KMS-11 (cell line): Measurements from ENCODE around the gene AUTS2.

Experiments used
- H2AFZ ChIP-seq: fragments of 200-600 bp; sonication (generic); 2 replicates; pipeline ENCODE4 v1.6.1; 2016; ENCODE audit warnings: antibody characterized with exemption, mixed run types, low read depth
- H3K27ac ChIP-seq: fragments of 200-600 bp; sonication (generic); 2 replicates; pipeline ENCODE4 v1.6.1; 2016; ENCODE audit warnings: mild to moderate bottlenecking, mixed run types
- H3K27me3 ChIP-seq: fragments of 200-600 bp; sonication (generic); 2 replicates; pipeline ENCODE4 v1.6.1; 2017; ENCODE audit warnings: mild to moderate bottlenecking, low read depth, mixed run types, moderate library complexity; ENCODE audit not compliant: insufficient read depth
- H3K36me3 ChIP-seq: fragments of 200-600 bp; sonication (generic); 2 replicates; pipeline ENCODE4 v1.6.1; 2017; ENCODE audit warnings: mild to moderate bottlenecking, mixed run types; ENCODE audit not compliant: insufficient read depth
- H3K4me1 ChIP-seq: fragments of 200-600 bp; sonication (generic); 2 replicates; pipeline ENCODE4 v1.6.1; 2016; ENCODE audit warnings: mild to moderate bottlenecking, low read depth, mixed run types; ENCODE audit not compliant: poor library complexity, severe bottlenecking
- H3K4me2 ChIP-seq: fragments of 200-600 bp; sonication (generic); 2 replicates; pipeline ENCODE4 v1.7.0; 2016; ENCODE audit warnings: mild to moderate bottlenecking, mixed run types
- H3K4me3 ChIP-seq: fragments of 200-600 bp; sonication (generic); IDR thresholded peaks from 2 replicates; pipeline ENCODE4 v1.6.1; 2017; ENCODE audit warnings: low read depth, low read length, mixed read lengths; ENCODE audit not compliant: insufficient read depth
- H3K79me2 ChIP-seq: fragments of 200-600 bp; sonication (generic); 2 replicates; pipeline ENCODE4 v1.6.1; 2016; ENCODE audit warnings: low read depth, mixed run types; ENCODE audit not compliant: insufficient read depth
- H3K9ac ChIP-seq: fragments of 200-600 bp; sonication (generic); 2 replicates; pipeline ENCODE4 v1.6.1; 2016; ENCODE audit warnings: mild to moderate bottlenecking, mixed run types
- H4K20me1 ChIP-seq: fragments of 200-600 bp; sonication (generic); 2 replicates; pipeline ENCODE4 v1.6.1; 2016; ENCODE audit warnings: mild to moderate bottlenecking, mixed run types; ENCODE audit not compliant: insufficient read depth
- TF ChIP-seq, protein P1 (sequence below): fragments of 200-600 bp; sonication (generic); conservative IDR thresholded peaks from 2 replicates; pipeline ENCODE4 v1.6.1; 2017; ENCODE audit warnings: low read depth, mild to moderate bottlenecking, antibody characterized with exemption, low read length, moderate library complexity, mixed read lengths

Gene AUTS2

DNA sequence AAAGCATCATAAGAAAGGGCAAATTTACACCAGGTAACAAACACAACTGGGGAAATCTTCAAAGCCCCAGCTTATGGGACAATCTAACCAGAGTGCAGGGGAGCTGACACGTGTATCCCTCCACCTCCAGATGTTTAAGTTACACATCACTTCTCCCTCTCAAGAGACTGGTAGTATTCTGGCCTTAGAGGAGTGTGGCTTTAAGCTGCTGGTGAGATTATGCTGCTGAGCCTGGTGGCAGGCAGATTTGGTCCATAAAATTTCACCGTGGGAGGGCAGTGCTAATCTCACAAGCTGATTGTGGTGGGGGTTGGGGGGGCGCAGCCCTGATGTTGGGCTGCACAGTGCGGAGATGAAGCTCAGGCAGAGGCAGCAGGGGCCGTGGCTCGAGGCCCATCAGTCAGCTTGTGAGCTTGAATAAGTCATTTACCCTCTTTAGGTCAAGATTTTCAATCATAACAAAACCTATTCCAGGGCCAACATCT, 1102.7 kb downstream of the AUTS2 start:
- H3K4me2 ChIP-seq, result peak overlapping the region; percentile 95
- H3K4me1 ChIP-seq, result peaks cover 79% of the 10 kb centered on the region
- no peak overlapping the region for H2AFZ ChIP-seq
- H4K20me1 ChIP-seq, result peaks cover 68% of the 10 kb centered on the region
- TF ChIP-seq, protein P1, sequence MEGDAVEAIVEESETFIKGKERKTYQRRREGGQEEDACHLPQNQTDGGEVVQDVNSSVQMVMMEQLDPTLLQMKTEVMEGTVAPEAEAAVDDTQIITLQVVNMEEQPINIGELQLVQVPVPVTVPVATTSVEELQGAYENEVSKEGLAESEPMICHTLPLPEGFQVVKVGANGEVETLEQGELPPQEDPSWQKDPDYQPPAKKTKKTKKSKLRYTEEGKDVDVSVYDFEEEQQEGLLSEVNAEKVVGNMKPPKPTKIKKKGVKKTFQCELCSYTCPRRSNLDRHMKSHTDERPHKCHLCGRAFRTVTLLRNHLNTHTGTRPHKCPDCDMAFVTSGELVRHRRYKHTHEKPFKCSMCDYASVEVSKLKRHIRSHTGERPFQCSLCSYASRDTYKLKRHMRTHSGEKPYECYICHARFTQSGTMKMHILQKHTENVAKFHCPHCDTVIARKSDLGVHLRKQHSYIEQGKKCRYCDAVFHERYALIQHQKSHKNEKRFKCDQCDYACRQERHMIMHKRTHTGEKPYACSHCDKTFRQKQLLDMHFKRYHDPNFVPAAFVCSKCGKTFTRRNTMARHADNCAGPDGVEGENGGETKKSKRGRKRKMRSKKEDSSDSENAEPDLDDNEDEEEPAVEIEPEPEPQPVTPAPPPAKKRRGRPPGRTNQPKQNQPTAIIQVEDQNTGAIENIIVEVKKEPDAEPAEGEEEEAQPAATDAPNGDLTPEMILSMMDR, result no peak
- H3K27ac ChIP-seq, result peak overlapping the region; percentile 67
- no peak overlapping the region for H3K4me3 ChIP-seq
- H3K27me3 ChIP-seq, result no peaks in the 10 kb centered on the region
- H3K36me3 ChIP-seq, result peaks cover 10% of the 10 kb centered on the region; the same call in 1 of the 2 replicates
- H3K79me2 ChIP-seq, result peaks cover 100% of the 10 kb centered on the region
- H3K9ac ChIP-seq, result peak overlapping the region; percentile 38; the same call in 1 of the 2 replicates

DNA sequence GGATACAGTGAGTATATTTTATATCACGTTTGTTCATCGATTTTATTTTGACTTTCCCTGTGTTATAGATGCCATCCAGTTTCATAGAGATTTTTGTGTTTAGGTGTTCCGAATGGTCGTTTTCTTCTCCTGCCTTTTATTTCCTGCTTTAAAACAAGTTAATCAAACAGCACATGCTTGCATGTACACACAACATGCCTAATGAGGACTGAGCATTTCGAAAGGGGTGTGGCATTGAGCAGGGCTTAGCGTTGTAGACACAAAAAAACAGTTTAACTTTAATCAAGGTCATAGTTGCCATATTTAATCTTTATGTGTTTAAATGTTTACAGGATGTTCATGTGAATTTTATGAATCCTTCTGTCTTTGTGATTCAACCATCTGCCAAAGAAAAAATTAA, 1103.2 kb downstream of the AUTS2 start:
- Histone ChIP-seq H3K4me3 (no peak overlapping the region), H3K27ac (peak overlapping the region; percentile 67), H2AFZ (no peak overlapping the region), H3K79me2 (peaks cover 100% of the 10 kb centered on the region), H3K4me2 (peak overlapping the region; percentile 95), H4K20me1 (peaks cover 73% of the 10 kb centered on the region), H3K27me3 (no peaks in the 10 kb centered on the region), H3K4me1 (peaks cover 84% of the 10 kb centered on the region), H3K9ac (no peak overlapping the region; the same call in 1 of the 2 replicates), H3K36me3 (peaks cover 10% of the 10 kb centered on the region; the same call in 1 of the 2 replicates)
- TF ChIP-seq, protein P1, result no peak

DNA sequence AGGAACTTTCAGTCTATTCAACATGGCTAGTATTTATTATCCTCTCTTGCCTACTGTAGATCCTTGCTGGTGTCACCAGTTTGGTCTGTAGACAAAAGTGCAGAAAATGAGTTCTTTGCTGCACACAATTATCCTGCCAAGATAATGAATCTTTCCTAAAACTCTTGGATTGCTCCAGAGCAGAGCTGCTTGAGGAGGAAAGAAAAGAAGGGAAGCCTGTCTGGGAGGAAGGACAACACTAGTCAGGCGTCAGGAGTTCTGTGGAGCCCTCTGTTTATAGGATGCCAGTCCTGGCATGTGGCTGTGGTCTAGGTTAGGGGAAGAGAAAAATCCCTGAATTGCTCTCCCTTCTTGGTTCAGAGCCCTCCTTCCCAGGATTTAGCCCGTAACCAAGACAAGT, 1103.7 kb downstream of the AUTS2 start:
- no peak overlapping the region for H2AFZ ChIP-seq
- H3K4me3 ChIP-seq, result no peak overlapping the region
- peaks cover 78% of the 10 kb centered on the region for H4K20me1 ChIP-seq
- H3K79me2 ChIP-seq, result peaks cover 100% of the 10 kb centered on the region
- H3K4me1 ChIP-seq, result peaks cover 90% of the 10 kb centered on the region
- no peak overlapping the region for H3K27ac ChIP-seq
- H3K36me3 ChIP-seq, result peaks cover 10% of the 10 kb centered on the region; the same call in 1 of the 2 replicates
- H3K4me2 ChIP-seq, result peak overlapping the region; percentile 95; the same call in 1 of the 2 replicates
- TF ChIP-seq, protein P1, result no peak
- H3K27me3 ChIP-seq, result no peaks in the 10 kb centered on the region
- H3K9ac ChIP-seq, result no peak overlapping the region

DNA sequence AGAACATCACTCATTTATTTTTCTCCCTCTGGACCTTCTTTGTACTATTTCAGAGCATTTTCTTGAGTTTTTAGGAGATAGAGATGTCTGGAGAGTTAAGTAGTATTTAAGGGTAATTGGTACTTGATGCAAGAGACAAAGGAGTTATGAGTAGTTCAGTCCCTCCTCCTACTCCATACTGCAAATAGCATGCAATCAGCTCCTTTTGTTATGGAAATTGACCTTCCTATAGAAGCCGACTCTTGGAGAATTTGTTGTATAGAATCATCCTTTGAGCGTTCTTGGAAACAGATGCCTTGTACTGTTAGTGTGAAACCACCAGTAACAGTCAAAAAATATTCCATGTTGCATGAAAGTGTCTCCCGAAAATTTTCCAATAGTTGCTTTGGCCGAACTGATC, 1105.5 kb downstream of the AUTS2 start:
- H3K4me2 ChIP-seq, result no peak overlapping the region
- H4K20me1 ChIP-seq, result peaks cover 91% of the 10 kb centered on the region
- no peak overlapping the region for H3K4me3 ChIP-seq
- H3K9ac ChIP-seq, result no peak overlapping the region
- TF ChIP-seq, protein P1, result no peak
- peaks cover 6% of the 10 kb centered on the region; the same call in 1 of the 2 replicates for H3K36me3 ChIP-seq
- no peaks in the 10 kb centered on the region for H3K27me3 ChIP-seq
- H3K27ac ChIP-seq, result no peak overlapping the region
- H3K4me1 ChIP-seq, result peaks cover 100% of the 10 kb centered on the region
- no peak overlapping the region for H2AFZ ChIP-seq
- peaks cover 100% of the 10 kb centered on the region for H3K79me2 ChIP-seq
